ENCODE measurements around the gene FOXP1.
"Not testable (repeated sequence)": the region's sequence is repeated elsewhere in the genome, so short reads cannot be mapped to it uniquely, and the experiment has no call there.

FOXP1 gene

DNA sequence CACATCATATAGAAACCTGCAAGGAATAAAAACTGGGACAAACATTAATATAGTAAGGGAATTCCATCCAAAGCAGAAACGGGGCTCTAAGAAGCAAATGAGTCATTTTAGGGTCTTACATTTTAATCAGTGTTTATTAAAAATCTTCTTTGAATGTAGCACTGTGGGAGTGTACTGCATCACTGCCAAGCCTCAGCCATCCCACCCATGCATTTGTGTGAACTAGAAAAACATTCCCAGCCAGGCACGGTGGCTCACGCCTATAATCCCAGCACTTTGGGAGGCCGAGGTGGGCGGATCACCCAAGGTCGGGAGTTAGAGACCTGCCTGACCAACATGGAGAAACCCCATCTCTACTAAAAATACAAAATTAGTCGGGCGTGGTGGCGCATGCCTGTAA lies 57.1 kb downstream of the FOXP1 start:
- not testable (repeated sequence) for DNase-seq

DNA sequence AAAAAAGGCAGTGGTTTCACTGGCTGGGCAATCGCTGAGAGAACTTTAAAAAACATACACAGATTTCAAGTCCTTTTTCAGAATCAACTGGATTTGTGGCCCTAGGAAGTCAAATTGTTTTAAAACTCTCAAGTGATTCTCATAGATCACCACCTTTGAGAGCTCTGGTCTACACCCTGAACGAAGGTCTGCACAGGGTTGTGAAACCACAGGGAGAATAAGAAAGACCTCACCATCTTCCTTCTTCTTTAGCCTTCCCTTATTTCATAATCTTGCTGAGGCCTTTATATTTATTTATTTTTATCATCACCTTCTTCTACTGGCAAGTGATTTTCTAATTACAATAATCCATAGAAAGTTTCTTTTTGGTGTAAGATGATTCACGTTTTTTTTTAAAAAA lies 58.1 kb downstream of the FOXP1 start:
- no peak for DNase-seq

DNA sequence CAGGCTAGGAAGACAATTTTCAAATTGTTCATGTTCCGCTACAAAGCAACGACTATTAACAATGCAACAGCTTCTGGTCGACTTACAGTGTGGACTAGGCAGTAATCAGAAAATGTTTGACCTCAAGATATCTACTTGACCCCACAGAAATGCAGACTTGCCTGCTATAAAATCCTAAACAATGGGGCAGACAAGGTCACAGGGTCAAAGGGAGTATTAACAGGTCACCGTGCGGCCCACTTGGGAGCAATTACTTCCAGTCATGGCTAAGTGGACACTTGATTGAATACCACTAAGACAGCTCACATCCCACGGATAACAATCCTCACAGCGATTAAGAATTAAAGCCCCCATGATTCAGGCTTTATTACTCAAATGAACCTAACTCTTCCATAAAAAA lies 58.9 kb downstream of the FOXP1 start:
- no peak for DNase-seq

DNA sequence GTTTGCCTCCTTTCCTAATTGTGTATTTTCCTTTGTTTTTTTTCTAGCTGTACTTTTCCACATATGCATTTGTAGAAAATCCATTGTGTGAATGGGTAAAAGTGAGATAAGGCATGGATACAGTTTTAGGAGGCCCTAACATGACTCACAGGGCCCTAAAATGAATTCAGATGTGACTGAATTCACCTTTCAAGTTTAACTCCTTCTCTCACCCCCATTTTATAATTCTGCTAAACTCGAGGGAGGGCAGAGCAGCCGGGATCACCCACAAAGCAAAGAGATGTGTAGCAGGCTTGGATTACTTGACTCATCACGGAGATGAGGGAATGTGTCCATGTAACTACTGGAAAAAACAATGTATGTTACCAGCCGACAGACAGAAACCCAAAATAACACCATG lies 59.9 kb downstream of the FOXP1 start:
- DNase-seq: no peak

DNA sequence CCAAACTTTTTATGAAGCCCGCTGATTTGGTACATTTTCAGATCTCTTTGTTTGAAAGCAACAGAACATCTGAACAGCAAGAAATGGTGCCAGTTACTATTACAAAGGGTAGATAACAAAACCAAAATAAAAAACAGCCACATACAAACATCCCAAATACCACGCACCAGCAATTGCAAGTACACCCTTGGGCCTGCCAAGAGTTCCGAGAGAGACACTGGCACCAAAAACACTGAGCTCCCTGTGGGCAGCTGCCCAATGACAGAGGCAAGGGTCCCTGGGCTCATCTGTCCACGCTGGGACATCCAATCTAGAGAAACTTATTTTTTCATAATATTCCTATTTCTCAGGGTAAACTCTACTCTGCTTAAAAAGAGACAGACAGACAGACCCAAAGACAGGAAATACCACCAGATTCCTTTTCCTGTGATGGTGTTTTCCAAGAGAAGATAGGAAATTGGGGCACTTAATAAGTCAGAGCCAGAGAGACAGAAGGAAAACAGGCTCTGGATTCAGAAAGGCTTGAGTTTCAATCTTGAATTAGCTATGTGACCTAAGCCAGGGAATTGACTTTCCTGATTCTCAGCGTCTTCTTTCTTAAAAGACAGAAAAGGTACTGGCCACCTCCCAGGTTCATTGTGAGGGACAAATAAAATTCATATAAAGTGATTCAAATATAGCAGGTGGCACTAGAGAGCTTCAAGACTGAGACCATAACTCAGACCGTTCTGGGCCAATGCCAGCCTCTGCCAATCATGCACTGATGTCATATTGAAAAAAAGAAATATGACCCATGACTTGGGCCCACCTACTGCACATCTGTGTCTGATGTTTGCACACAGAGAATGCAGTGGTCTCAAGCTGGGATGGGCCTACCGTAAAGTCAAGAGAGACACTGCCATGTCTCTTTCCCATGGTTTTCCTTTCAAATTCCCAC lies 61.3 kb downstream of the FOXP1 start:
- no peak for DNase-seq

DNA sequence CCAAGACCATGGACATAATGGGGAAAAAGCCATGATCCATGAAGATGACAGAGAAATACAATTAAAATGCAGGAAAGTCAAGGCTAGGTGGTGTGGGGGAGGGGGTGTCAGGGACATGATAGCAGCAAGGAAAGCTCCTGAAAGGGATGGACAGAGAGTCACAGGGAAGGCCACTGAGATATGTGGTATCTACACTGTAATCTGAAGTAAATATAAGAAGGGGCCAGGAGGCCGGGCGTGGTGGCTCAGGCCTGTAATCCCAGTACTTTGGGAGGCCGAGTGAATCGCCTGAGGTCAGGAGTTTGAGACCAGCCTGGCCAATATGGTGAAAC lies 62.5 kb downstream of the FOXP1 start:
- DNase-seq: no peak

DNA sequence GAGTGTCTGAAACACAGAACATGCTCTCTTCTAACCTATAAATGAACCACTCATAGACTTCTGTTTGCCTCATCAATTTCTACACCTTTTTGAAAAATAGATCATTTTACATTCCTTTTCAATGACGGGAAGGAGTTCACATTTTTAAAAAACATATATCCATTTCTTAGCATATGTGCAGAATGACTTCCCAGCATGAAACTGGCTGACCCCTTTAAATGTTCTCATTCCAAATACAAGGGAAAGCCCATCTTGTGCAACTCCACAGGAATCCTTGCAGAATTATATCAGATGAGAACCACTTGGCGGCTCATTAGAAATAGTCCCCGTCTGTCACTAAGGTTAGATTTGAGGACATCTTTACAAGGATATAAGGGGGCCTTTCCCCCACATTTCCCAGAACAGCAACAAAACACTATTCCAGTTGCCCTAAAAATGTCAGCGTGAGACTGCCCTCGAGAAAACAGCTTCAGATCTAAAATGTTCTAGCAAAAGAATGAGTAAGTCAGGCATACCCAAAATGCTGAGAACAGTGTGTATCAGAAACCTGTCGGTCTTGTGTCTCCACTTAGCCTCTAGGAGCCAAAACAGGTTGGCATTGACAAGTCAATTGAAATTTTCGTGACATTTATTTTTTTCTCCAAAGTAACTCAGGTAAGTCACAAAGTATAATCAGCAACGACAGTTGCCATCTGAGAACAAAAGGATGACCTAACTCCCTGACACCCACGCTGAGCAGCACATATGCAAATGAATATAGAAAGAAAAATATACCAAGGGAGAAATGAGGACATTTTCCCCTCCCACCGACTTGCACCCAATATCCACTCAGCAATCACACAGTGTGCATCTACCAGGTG lies 63.1 kb downstream of the FOXP1 start:
- no peak for DNase-seq

DNA sequence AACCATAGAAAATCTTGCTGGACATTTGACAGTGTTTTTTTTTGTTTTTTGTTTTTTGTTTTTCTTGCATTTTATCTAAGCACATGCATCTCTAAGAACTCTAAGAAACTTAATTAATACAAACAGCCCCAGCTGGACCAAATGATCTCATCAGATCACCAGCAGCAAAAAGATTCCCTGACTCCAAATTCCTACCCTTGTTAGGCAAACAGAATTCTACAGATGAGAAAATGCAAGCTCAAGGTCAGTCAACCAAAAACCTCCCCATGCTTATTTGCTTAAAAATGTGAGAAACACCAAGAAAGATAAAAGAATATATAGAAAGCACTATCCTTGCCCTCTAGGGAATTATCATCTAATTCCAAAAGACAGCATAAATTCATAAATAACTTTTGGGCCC lies 65.4 kb downstream of the FOXP1 start:
- DNase-seq: no peak

DNA sequence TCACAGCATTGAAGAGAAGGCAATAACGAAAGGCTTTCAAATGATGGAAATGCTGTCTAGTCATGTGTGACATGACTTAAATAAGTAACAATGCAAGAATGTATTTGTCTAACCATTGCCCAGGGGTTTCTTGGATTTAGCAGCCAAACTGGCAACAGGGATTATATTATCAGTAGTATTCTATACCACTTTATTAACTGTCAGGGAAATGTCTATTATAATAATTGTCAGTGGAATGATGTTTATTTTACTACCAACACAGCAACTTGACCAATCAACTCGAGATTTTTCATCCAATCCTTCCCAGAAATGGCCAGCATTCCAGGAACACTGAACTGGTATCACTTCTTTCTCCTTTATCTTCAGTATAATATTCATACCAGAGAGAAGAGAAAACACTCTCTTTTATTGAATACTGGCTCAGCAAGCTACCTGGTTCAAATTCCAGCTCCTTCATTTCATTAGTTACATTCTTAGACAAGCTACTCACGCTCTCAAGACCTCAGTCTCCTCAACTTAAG lies 66.2 kb downstream of the FOXP1 start:
- no peak for DNase-seq

DNA sequence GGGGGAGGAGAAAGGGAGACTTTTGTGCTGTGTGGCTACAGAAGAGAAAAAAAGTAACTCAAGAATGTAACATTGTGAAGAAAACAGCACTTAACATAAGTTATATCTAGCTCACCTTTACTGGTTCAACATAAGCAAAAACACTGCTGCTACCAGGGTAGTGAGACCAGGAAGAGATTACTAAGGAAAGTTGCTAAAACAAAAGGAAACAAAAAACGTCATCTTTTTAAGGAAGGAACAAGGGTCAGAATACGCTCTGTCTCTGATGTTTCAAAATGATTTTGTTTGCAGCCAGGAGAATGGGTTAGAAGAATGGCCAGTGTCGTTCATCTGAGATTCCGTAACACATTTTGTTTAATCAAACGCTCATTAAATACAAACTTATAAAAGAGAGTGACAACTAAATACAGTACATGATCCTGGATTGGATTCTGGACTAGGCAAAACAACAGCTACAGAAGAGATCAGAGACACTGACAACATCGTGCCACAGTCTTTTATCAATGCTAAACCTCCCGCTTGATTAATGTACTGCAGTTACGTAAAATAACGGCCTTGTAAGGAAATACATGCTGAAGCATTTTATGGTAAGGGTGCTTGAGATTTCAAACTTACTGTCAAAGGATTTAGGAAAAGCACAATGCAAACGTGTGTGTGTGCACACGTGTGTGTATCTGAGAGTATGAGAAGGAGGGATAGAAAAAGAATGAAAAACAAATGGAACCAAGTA lies 67.7 kb downstream of the FOXP1 start:
- DNase-seq: no peak

DNA sequence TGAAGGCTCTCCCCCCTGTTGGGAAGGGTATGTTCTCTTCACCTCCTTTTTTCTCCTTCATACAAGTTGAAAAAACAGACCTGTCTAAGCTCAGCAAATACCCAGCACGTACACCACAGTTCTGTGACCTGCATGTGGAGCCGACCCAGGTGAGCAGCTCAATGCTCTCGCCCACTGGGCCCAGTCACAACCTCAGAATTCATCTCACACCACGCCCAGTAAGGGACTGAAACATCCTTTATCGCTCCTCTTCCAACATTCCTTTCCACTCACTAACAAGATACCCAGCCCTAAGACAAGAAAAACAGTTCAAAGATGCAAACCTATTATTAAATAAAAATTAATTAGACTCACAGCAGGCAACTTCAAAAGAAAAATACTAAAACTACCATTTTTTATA lies 68.9 kb downstream of the FOXP1 start:
- no peak for DNase-seq

DNA sequence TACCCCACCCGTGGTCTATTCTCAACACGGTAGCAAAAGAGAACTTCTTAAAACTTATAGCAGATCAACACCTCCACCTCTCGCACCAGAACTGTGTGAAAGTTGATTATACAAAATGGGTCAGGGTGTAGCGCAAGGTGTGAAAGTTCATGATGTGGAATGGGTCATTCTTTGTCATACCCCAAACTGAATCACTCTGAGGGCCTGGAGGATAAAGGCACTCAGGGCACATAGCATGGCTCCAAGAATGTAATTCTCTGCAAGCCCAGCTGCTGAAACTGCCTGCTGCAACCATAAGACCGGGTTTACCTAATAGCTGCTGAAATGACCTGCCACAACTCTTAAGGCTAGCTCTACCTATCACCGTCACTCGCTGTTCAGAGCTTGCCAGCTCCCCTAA lies 70.0 kb downstream of the FOXP1 start:
- no peak for DNase-seq

DNA sequence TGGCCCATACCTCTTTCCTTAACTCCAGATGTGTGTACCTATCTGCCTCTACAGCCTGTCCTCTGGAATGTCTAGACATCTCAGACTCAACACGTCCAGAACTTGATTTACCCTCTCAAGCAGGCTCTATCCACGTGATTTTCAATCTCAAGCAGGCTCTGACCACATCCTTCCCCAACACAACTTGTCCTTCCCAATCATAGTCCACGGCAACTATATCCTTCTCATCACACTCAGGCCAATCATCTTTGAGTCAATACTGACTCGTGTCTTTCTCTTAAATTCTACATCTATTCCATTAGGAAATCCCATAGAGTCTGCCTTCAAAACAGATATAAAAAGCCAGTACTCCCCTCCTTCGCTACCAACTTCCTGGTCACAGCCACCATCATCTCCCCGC lies 70.4 kb downstream of the FOXP1 start:
- no peak for DNase-seq

DNA sequence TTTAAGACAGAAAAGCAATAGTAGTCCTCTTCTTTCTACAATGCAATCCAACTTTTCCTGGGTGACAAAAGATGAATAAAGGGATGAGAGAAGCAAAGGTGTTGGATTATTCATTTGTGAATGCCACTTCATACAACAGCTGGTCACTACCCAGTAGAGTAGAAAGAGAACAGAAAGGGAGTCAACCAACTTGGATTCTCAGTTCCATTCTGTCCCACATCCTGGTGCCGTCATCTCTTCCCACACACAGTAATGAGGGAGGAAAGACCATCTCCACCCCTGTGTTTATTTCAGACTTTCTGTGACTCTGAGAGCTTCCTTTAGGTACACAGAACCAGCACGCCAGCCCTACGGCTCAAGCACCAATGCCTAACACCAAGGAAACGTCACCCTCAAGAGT lies 71.0 kb downstream of the FOXP1 start:
- DNase-seq: no peak

DNA sequence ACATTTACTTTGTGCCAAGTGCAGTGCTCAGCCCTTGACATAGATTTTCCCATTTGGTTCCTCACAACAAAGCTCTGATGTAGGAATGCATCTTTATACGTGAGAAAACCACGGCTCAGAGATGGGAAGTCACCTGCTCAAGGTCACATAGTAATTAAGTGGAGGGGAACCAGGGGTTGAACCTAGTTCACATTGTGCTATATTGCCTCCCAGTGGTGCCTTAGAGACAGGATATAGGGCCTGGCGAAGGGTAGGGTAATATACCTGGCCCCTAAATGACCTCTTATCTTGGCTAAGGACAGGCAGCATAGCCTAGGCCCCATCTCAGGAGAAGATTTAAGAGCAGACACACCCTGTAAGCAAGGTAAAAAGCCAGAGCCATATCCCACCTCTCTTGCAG lies 71.5 kb downstream of the FOXP1 start:
- peak; percentile 74 for DNase-seq

DNA sequence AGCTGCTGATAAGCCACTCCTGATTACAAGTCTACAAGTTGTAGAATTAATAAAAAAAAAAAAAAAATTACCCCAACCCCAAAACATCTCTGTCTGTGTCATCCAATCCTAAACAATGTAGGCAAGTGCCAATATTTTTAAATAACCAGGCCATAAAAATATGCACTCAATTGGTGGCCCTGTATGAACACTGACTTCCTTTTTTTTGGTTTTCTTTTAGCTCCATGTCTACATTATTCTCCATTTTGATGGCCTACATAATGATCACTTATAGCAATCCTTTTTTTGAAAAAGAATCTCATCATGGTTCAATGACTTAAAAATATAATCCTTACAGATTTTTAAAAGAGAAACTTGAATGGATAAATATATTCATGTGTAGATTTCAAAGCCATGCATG lies 72.1 kb downstream of the FOXP1 start:
- DNase-seq: no peak

DNA sequence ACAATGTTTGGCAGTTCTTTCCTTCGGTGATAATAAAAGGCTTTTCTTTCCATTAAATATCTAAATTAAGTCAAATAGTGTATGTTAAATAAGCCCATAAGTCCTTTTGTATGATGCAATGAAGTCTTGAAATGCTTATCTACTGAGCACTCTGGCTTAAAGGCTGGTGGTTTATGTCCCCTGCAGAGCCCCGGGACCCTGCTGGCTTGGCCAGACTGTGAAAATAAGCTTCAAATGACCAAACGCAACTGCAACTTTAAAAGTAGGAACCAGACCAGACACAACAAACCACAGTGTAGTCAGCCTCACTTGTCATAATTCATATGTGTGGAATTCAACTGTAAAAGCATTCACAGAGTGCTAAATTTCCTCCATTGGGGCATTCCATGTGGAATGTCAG lies 72.5 kb downstream of the FOXP1 start:
- no peak for DNase-seq

DNA sequence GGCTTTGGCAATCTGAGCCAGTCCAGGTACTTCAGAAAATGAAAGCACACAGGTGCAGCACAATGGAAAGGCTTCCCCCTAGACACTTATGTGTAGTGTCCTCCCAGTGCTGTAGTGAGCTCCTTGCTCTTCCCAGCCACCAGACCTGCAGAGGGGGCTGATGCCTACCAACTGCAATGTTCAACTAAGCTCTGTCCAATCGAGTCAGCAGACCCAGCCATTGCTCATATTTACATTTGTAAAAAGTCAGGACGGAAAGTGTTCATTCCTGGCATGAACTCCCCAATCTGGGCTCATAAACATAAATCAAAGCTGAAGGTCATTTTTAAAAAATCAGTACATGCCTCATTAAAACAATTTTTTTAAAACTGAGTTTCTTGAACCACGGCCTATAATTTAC lies 73.0 kb downstream of the FOXP1 start:
- no peak for DNase-seq

DNA sequence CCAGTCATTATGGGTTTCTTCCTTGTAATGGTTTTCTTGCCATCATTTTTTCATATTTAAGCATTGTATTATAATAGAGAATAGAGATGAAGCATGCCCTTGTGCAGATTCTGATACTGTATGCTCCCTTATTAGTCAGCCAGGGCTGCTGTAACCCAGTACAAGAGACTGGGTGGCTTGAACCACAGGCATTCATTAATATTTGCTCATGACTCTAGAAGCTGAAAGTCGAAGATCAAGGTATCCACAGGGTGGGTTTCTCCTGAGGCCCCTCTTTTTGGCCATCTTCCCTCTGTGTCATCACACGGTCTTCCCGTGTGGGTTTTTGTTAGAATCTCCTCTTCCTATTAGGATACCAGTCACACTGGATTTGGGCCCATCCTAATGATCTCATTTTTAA lies 74.5 kb downstream of the FOXP1 start:
- DNase-seq: no peak

DNA sequence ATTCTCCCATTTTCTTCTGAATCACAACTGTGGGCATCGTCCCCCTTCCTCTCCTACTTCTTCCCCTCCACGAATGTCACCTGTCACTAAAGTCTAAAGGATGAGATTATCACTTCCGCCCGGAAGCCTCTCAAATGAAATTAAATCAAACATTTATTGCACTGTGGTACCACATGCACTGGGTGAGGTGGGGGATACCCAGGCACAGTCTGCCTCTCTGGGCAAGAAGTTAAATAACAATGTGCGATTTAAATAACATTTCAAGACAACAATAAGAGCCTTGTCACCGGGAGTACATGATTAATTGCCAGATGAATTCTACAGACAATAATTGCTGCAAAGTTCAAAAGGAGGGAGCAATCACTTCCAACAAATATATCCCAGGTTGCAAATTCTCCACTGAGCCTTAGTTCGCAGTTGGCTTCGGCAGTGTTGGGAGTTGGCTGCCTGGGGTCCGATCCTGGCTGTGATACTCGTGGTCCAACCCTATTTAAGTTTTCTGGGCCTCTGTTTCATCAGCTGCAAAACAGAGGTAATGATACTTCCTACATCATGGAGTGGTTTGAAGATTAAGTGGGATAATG lies 77.7 kb downstream of the FOXP1 start:
- no peak for DNase-seq

DNA sequence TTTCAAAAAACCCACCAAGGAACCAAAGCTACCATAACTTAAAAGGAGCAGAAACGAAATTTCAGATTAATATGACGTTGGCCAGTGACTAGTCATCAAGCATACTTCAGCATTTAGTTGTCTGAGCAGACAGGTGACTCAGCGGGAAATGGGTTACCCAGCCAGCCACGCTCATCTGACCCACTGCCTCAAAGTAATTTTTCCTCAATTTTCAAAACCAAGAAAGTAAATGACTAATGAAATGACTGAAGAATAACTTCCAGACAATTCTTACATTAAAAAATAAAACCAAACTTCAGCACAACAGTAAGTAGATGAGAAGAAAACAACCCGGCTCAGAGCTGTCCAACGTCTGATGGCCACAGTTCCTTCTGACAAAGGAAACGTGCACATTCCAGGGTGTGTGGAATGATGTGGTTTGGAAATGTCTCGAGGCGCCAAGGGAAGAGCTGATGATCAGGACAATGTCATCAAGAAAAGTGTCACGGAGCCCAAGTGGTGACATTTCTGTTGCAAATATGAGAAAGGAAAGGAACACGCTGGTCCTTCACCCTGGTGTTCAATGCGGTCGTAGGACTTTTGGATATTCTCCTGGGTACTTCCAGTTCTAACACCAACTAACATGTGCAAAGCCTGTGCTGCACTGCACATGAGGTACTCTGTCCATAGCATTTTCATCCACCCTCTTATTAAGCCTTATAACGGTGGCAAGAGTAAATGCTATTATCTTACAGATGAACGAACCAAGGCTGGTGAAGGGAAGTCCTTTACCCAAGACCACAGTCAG lies 79.1 kb downstream of the FOXP1 start:
- DNase-seq: peak; percentile 72
